Vagina (tissue), 2 donors: ENCODE results near the gene POLA2. TPM values are rescaled to one million over a fixed set of nuclear protein-coding genes. Genes with fewer than 3 reads are reported as not detected.
A peak's percentile ranks its signal among the peaks of the same experiment; 100 is the strongest.

Experiments
- DNase-seq, 2 donors: peaks; one replicate each; pipeline ENCODE4 v3.0.0-alpha.2; 2017; ENCODE audit errors: extremely low spot score in 2 of 2
- H3K27ac ChIP-seq: fragments of 200-600 bp; sonication (generic); one replicate; pipeline ENCODE4 v1.5.1; 2019
- H3K27me3 ChIP-seq: fragments of 200-600 bp; sonication (generic); one replicate; pipeline ENCODE4 v1.5.1; 2019
- H3K36me3 ChIP-seq, 2 donors: fragments of 200-600 bp; sonication (generic); one replicate each; pipeline ENCODE4 v1.5.1; 2017 to 2019
- H3K4me1 ChIP-seq: fragments of 200-600 bp; sonication (generic); one replicate; pipeline ENCODE4 v1.5.1; 2019
- H3K4me3 ChIP-seq, 2 donors: fragments of 200-600 bp; sonication (generic); 1 replicate in 1 of 2; 2 replicates in 1 of 2; pipeline ENCODE4 v1.5.1; 2016 to 2019
- H3K9me3 ChIP-seq: fragments of 200-600 bp; sonication (generic); one replicate; pipeline ENCODE4 v1.5.1; 2019
- CTCF ChIP-seq, 3 experiments: fragments of 450-650 bp in 2 of 3; fragments of 200-600 bp in 1 of 3; sonication (generic) in 1 of 3; IDR thresholded peaks; one replicate each; pipeline ENCODE4 v1.5.1; 2017 to 2019; ENCODE audit warnings: antibody characterized with exemption in 3 of 3, mild to moderate bottlenecking in 2 of 3, moderate library complexity in 2 of 3
- POLR2A ChIP-seq, 2 donors: fragments of 450-650 bp; IDR thresholded peaks; one replicate each; pipeline ENCODE4 v1.6.1; 2017; ENCODE audit warnings: antibody characterized with exemption in 2 of 2, mild to moderate bottlenecking in 2 of 2, moderate library complexity in 2 of 2
- POLR2AphosphoS5 ChIP-seq, 2 donors: sonication (generic); formaldehyde crosslinking; IDR thresholded peaks; one replicate each; pipeline ENCODE4 v1.9.0; 2017; ENCODE audit warnings: antibody characterized with exemption in 2 of 2, mild to moderate bottlenecking in 2 of 2, low read depth in 1 of 2; ENCODE audit not compliant: insufficient read depth in 1 of 2
- intact Hi-C: fragments of 100-400 bp; cut with DNase I; formaldehyde crosslinking; loops from one replicate; pipeline ENCODE4 v1.15.1; 2023
- total RNA-seq: library from RNA; depleted of rRNA; stranded (reverse); fragments of >200 nt; gene quantifications from one replicate; pipeline ENCODE4 v1.2.3, GENCODE V29; 2016

The POLA2 gene
- total RNA-seq, 1 donor from 2014 or later = 9.6 TPM

GRCh38 chr11:65298655-65299179 is 37.0 kb downstream of the POLA2 start:
- intact Hi-C loops = no loop called here
- no peaks in the 10 kb centered on the region for H3K27me3 ChIP-seq
- H3K4me3 ChIP-seq = peak overlapping the region; percentile 7 to 21
- no peaks in the 10 kb centered on the region for H3K9me3 ChIP-seq
- H3K27ac ChIP-seq = peak overlapping the region; percentile 82
- H3K4me1 ChIP-seq = peaks cover 80% of the 10 kb centered on the region
- DNase-seq = peak in 1 of 2 donors; percentile 97
- peaks cover 0 to 6% of the 10 kb centered on the region in 2 donors for H3K36me3 ChIP-seq
- peak; percentile 38 to 72 for TF ChIP-seq POLR2AphosphoS5 (IDR thresholded peaks at IDR 0.05; ENCODE audit: insufficient read depth in 1 of 2, low read depth in 1 of 2)
- no peak for TF ChIP-seq POLR2A (IDR thresholded peaks at IDR 0.05)

DNA sequence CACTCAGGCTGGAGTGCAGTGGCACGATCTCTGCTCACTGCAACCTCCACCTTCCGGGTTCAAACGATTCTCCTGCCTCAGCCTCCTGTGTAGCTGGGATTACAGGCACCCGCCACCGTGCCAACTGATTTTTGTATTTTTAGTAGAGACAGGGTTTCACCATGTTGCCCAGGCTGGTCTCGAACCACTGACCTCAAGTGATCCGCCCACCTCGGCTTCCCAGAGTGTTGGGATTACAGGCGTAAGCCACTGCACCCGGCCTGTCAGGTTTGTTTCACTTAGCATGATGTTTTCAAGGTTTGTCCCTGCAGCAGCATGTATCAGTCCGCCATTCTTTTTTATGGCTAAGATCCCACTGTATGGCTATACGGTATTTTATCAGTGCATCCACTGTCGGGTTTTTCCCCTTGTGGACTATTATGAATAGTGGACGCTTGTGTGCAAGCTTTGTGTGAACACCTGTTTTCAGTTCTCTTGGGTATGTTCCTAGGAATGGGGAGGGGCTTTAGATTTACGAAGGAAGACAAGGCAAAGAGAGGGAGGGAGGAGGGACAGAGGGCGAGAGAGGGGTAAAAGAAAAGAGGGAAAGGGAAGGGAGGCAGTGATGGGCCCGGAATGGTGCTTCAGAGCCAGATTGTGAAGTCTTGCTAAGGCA is 39.0 kb downstream of the POLA2 start:
- no peaks in the 10 kb centered on the region for H3K9me3 ChIP-seq
- H3K4me1 ChIP-seq = peaks cover 60% of the 10 kb centered on the region
- peak overlapping the region; percentile 17 for H3K27ac ChIP-seq
- no peak for TF ChIP-seq CTCF (IDR thresholded peaks at IDR 0.05)
- no peak for TF ChIP-seq POLR2AphosphoS5 (IDR thresholded peaks at IDR 0.05; ENCODE audit: insufficient read depth in 1 of 2, low read depth in 1 of 2)
- TF ChIP-seq POLR2A (IDR thresholded peaks at IDR 0.05) = no peak
- no peak for DNase-seq
- no peaks in the 10 kb centered on the region for H3K27me3 ChIP-seq
- no peak overlapping the region for H3K4me3 ChIP-seq
- H3K36me3 ChIP-seq = peaks cover 0 to 3% of the 10 kb centered on the region in 2 donors
- intact Hi-C loops = no loop called here

- H3K27me3 ChIP-seq = no peaks in the 10 kb centered on the region
- H3K36me3 ChIP-seq = no peaks in the 10 kb centered on the region
- DNase-seq = no peak
- peak overlapping the region; percentile 17 for H3K27ac ChIP-seq
- peaks cover 50% of the 10 kb centered on the region for H3K4me1 ChIP-seq
- TF ChIP-seq POLR2A (IDR thresholded peaks at IDR 0.05) = no peak
- TF ChIP-seq POLR2AphosphoS5 (IDR thresholded peaks at IDR 0.05; ENCODE audit: insufficient read depth in 1 of 2, low read depth in 1 of 2) = peak in 1 of 2 donors; percentile 63
- TF ChIP-seq CTCF (IDR thresholded peaks at IDR 0.05) = no peak
- H3K9me3 ChIP-seq = no peaks in the 10 kb centered on the region
- H3K4me3 ChIP-seq = no peak overlapping the region
- intact Hi-C loops = no loop called here
These were observed 39.9 kb downstream of the POLA2 start for GRCh38 chr11:65301491-65302329.

GRCh38 chr11:65303555-65303954 is 41.8 kb downstream of the POLA2 start:
- no peaks in the 10 kb centered on the region for H3K9me3 ChIP-seq
- TF ChIP-seq POLR2AphosphoS5 (IDR thresholded peaks at IDR 0.05; ENCODE audit: insufficient read depth in 1 of 2, low read depth in 1 of 2) = no peak
- no peak for TF ChIP-seq CTCF (IDR thresholded peaks at IDR 0.05)
- TF ChIP-seq POLR2A (IDR thresholded peaks at IDR 0.05) = no peak
- H3K4me1 ChIP-seq = peaks cover 33% of the 10 kb centered on the region
- no peaks in the 10 kb centered on the region for H3K36me3 ChIP-seq
- intact Hi-C loops = no loop called here
- no peak overlapping the region for H3K27ac ChIP-seq
- no peak overlapping the region for H3K4me3 ChIP-seq
- no peak for DNase-seq
- no peaks in the 10 kb centered on the region for H3K27me3 ChIP-seq

DNA sequence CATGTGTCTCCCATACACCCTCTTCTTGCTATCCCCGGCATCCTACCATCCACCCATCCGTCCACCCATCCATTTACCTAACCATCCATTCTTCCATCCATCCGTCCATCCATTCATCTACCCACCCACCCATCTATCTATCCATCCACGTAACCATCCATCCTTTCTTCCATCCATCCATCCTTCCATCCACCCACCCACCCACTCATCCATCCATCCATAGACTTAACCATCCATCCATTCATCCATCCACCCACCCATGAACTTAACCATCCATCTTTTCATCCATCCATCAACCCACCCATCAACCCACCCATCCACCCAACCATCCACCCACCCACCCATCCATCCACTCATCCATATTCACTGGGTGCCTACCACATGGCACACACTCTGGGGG is 42.3 kb downstream of the POLA2 start:
- H3K36me3 ChIP-seq = no peaks in the 10 kb centered on the region
- intact Hi-C loops = no loop called here
- no peak overlapping the region for H3K27ac ChIP-seq
- no peaks in the 10 kb centered on the region for H3K27me3 ChIP-seq
- no peak overlapping the region for H3K4me3 ChIP-seq
- H3K4me1 ChIP-seq = peaks cover 35% of the 10 kb centered on the region
- no peak for DNase-seq
- TF ChIP-seq CTCF (IDR thresholded peaks at IDR 0.05) (no peak), POLR2A (IDR thresholded peaks at IDR 0.05) (no peak), POLR2AphosphoS5 (IDR thresholded peaks at IDR 0.05; ENCODE audit: insufficient read depth in 1 of 2, low read depth in 1 of 2) (no peak)
- H3K9me3 ChIP-seq = no peaks in the 10 kb centered on the region
